SU-DHL-6 (cell line): ENCODE data around the gene ATP5F1D.

Source experiments
- CTCF ChIP-seq: fragments of 200-600 bp; sonication (generic); IDR thresholded peaks from one replicate; pipeline ENCODE4 v1.5.1; 2017; ENCODE audit warnings: antibody characterized with exemption, mild to moderate bottlenecking, low read length, moderate library complexity; ENCODE audit not compliant: insufficient read depth, poor library complexity, severe bottlenecking
- EZH2phosphoT487 ChIP-seq: fragments of 200-600 bp; sonication (generic), shearing (Covaris generic); conservative IDR thresholded peaks from 2 replicates; pipeline ENCODE4 v1.6.1; 2018; ENCODE audit warnings: mild to moderate bottlenecking, antibody characterized with exemption, low read length, moderate library complexity, mixed read lengths

- no peak for TF ChIP-seq EZH2phosphoT487
- no peak for TF ChIP-seq CTCF
These were observed 51.0 kb downstream of the ATP5F1D start for GRCh38 chr19:1292419-1293151.
